ENCODE measurements around the gene NUP188.
A peak's percentile ranks its signal among the peaks of the same experiment; 100 is the strongest.

The NUP188 gene

GRCh38 chr9:129008986-129009583, 61.6 kb downstream of the NUP188 start:
- no peak for DNase-seq

GRCh38 chr9:129009584-129010141, 62.2 kb downstream of the NUP188 start:
- no peak for DNase-seq

- no peak for DNase-seq
Measured at GRCh38 chr9:129010267-129010975, 62.9 kb downstream of the NUP188 start.

- DNase-seq, result no peak
Measured at GRCh38 chr9:129011170-129011569, 63.7 kb downstream of the NUP188 start.

GRCh38 chr9:129011761-129012181, 64.3 kb downstream of the NUP188 start:
- DNase-seq, result no peak

GRCh38 chr9:129012343-129012742, 64.8 kb downstream of the NUP188 start:
- no peak for DNase-seq

GRCh38 chr9:129012893-129013448, 65.5 kb downstream of the NUP188 start:
- no peak for DNase-seq

- no peak for DNase-seq
Measured at GRCh38 chr9:129013674-129014073, 66.2 kb downstream of the NUP188 start.

GRCh38 chr9:129014124-129014523, 66.6 kb downstream of the NUP188 start:
- DNase-seq, result no peak

GRCh38 chr9:129014608-129015007, 67.1 kb downstream of the NUP188 start:
- no peak for DNase-seq

GRCh38 chr9:129021091-129021490, 73.6 kb downstream of the NUP188 start:
- no peak for DNase-seq

GRCh38 chr9:129022037-129022436, 74.5 kb downstream of the NUP188 start:
- DNase-seq, result no peak

- DNase-seq, result no peak
Measured at GRCh38 chr9:129023036-129023907, 75.8 kb downstream of the NUP188 start.

- DNase-seq, result no peak
Measured at GRCh38 chr9:129023908-129024233, 76.4 kb downstream of the NUP188 start.

GRCh38 chr9:129026442-129027223, 79.1 kb downstream of the NUP188 start:
- no peak for DNase-seq

GRCh38 chr9:129027224-129027684, 79.8 kb downstream of the NUP188 start:
- no peak for DNase-seq

GRCh38 chr9:129027685-129028191, 80.2 kb downstream of the NUP188 start:
- no peak for DNase-seq

- DNase-seq, result peak; percentile 90 to 99
Measured at GRCh38 chr9:129028192-129028966, 80.9 kb downstream of the NUP188 start, which contains the start of gene SH3GLB2. TSS of gene SH3GLB2 (minus strand) at chr9:129028331. CDS start at chr9:129028154, 177 bp downstream.

- DNase-seq, result no peak
Measured at GRCh38 chr9:129030191-129030590, 82.7 kb downstream of the NUP188 start.

- no peak for DNase-seq
Measured at GRCh38 chr9:129031514-129031913, 84.0 kb downstream of the NUP188 start.

GRCh38 chr9:129032541-129033159, 85.2 kb downstream of the NUP188 start:
- DNase-seq, result no peak

Measured in inflammatory macrophage treated with lipopolysaccharide for 1 hour (primary cell).